ENCODE measurements around the gene XRCC3. TPM values are rescaled to one million over a fixed set of nuclear protein-coding genes. Genes with fewer than 3 reads are reported as not detected.

Gene XRCC3
- total RNA-seq, 4 donors from 2014 or later = 9.5 to 14.7 (median 12.3) TPM

GRCh38 chr14:103726474-103726873 is 11.2 kb upstream of the XRCC3 start:
- intact Hi-C loops (cut with DNase I; ENCODE audit: low total_unique reads) = no loop called here
- H3K4me3 ChIP-seq (ENCODE audit: low read depth, poor library complexity, severe bottlenecking) = no peak overlapping the region
- no peak for TF ChIP-seq POLR2A (IDR thresholded peaks at IDR 0.05)
- WGBS, 2 donors = 87 to 95% methylated on average over 17 to 18 of the region's 18 CpGs
- DNase-seq (ENCODE audit: low spot score in 2 of 2) = no peak

DNA sequence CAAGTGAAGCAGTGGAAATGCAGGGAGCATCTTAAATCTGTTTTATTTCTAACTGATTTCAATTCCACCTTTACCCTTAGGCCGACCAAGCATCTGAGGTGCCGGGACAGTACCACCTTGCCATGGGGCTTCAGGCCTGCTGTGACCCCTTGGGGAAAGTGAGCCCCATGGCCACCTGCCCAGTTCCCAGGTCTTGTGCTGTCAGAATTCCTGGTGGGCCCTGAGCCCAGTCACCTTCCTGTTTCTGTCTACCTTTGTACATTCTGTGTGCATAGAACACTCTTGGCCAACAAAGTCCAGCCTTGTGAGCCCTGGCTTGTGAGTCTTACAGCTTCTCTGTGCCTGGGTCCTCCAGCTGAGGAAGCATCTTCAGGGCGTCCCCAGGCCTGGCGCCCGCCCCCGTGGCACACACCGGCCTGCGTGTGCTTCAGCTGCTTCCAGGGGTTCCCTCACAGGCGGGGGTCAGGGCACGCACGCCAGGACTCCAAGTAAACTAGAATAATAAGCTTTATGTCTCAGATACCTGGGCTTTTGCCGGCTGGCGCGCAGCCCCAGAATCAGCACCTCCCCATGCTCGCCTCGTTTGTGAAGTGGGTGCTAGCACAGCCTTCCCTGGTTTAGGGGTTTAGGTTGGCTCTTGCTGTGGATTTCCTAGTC is 10.6 kb upstream of the XRCC3 start:
- TF ChIP-seq, protein P1, sequence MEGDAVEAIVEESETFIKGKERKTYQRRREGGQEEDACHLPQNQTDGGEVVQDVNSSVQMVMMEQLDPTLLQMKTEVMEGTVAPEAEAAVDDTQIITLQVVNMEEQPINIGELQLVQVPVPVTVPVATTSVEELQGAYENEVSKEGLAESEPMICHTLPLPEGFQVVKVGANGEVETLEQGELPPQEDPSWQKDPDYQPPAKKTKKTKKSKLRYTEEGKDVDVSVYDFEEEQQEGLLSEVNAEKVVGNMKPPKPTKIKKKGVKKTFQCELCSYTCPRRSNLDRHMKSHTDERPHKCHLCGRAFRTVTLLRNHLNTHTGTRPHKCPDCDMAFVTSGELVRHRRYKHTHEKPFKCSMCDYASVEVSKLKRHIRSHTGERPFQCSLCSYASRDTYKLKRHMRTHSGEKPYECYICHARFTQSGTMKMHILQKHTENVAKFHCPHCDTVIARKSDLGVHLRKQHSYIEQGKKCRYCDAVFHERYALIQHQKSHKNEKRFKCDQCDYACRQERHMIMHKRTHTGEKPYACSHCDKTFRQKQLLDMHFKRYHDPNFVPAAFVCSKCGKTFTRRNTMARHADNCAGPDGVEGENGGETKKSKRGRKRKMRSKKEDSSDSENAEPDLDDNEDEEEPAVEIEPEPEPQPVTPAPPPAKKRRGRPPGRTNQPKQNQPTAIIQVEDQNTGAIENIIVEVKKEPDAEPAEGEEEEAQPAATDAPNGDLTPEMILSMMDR (IDR thresholded peaks at IDR 0.05) = no peak
- no peak for TF ChIP-seq POLR2A (IDR thresholded peaks at IDR 0.05)
- 92 to 97% methylated on average over 16 of the region's 16 CpGs for WGBS, 2 donors
- DNase-seq (ENCODE audit: low spot score in 2 of 2) = no peak
- intact Hi-C loops (cut with DNase I; ENCODE audit: low total_unique reads) = no loop called here
- H3K4me3 ChIP-seq (ENCODE audit: low read depth, poor library complexity, severe bottlenecking) = no peak overlapping the region

DNA sequence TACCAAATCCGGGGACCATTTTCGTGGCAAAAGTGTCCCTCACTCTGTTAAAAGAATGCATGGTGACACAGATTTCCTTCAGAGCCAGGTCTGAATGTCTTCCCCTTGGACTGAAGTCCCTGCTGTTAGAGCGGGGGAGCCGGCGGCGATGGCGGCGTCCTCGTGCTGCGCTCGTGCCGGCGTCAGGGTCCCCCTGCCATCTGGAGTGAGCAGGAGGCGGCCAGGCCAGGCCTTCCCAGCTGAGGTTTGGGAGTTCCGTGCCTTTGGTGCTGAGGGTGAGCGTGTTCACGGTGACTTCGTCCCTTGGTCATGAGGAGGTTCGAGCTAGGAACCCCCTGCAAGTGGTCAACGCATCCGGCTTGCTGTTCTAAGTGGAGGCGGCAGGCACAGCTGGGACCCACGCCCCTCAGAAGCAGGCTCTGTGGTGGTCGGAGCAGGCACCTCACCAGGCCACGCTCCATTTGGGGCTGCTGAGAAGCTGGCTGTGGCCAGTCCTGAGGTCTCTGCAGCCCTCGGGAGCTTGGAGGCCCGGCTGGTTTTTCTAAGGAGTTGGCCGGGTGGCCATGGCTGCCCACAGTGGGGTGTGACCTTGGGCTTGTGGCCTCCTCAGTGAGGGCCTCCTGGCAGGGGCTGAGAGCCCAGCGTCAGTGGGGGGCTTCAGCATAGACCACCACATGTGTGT is 9.9 kb upstream of the XRCC3 start:
- H3K4me3 ChIP-seq (ENCODE audit: low read depth, poor library complexity, severe bottlenecking) = no peak overlapping the region
- intact Hi-C loops (cut with DNase I; ENCODE audit: low total_unique reads) = no loop called here
- DNase-seq (ENCODE audit: low spot score in 2 of 2) = no peak
- 92 to 96% methylated on average over 25 to 29 of the region's 29 CpGs for WGBS, 2 donors
- no peak for TF ChIP-seq POLR2A (IDR thresholded peaks at IDR 0.05)
- TF ChIP-seq, protein P1 (IDR thresholded peaks at IDR 0.05) = no peak

DNA sequence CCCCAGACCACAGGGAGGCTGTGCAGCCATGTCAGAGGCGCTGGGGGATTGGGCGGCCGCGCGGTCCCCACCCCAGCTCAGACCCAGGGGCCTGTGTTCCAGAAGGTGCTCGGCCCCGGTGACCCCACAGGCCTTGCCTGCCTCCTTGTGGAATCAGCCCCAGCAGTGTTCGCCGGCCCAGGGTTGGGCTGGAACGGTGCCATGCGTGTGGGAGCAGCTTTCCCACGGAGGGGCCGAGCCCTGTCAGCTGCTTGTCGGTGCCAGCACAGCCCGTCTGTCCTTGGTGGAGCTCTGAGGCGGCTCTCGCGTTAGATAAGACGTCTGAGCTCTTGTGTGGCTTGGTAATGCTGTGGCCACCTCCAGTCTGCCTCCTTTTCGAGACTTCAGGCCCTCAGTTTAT is 8.9 kb upstream of the XRCC3 start:
- WGBS, 2 donors = 41 to 48% methylated on average over 11 to 14 of the region's 20 CpGs
- H3K4me3 ChIP-seq (ENCODE audit: low read depth, poor library complexity, severe bottlenecking) = no peak overlapping the region
- intact Hi-C loops (cut with DNase I; ENCODE audit: low total_unique reads) = no loop called here
- TF ChIP-seq, protein P1 (IDR thresholded peaks at IDR 0.05) = no peak
- no peak for TF ChIP-seq POLR2A (IDR thresholded peaks at IDR 0.05)
- no peak for DNase-seq (ENCODE audit: low spot score in 2 of 2)

- 53 to 59% methylated on average over 7 of the region's 7 CpGs for WGBS, 2 donors
- H3K4me3 ChIP-seq (ENCODE audit: low read depth, poor library complexity, severe bottlenecking) = no peak overlapping the region
Observed at GRCh38 chr14:103723748-103724081, 8.5 kb upstream of the XRCC3 start.

More at GRCh38 chr14:103723748-103724081, 8.5 kb upstream of the XRCC3 start:
- TF ChIP-seq, protein P1 (IDR thresholded peaks at IDR 0.05) = no peak
- TF ChIP-seq POLR2A (IDR thresholded peaks at IDR 0.05) = no peak
- DNase-seq (ENCODE audit: low spot score in 2 of 2) = no peak
- intact Hi-C loops (cut with DNase I; ENCODE audit: low total_unique reads) = no loop called here

Measured in lower leg skin (tissue), 4 donors.